Ovary (tissue), 9 donors: ENCODE results near the gene SUSD6. TPM values are rescaled to one million over a fixed set of nuclear protein-coding genes. Genes with fewer than 3 reads are reported as not detected.

Experiments
- DNase-seq, 5 donors: peaks; one replicate each; pipeline ENCODE4 v3.0.0-alpha.2; 2019 to 2020
- H3K27ac ChIP-seq, 2 donors: fragments of 200-600 bp; one replicate each; pipeline versions ENCODE4 v1.5.1 to v1.8.0; 2019 to 2022
- H3K27me3 ChIP-seq: fragments of 200-600 bp; one replicate; pipeline ENCODE4 v1.8.0; 2022
- H3K36me3 ChIP-seq: fragments of 200-600 bp; sonication (generic); one replicate; pipeline ENCODE4 v1.5.1; 2019
- H3K4me1 ChIP-seq: one replicate; pipeline ENCODE4 v1.8.1; 2013; ENCODE audit warnings: mild to moderate bottlenecking, moderate library complexity; ENCODE audit not compliant: insufficient read depth
- H3K4me3 ChIP-seq: fragments of 200-600 bp; sonication (generic); one replicate; pipeline ENCODE4 v1.5.1; 2017
- H3K9me3 ChIP-seq, 2 donors: fragments of 200-600 bp in 1 of 2; sonication (generic) in 1 of 2; one replicate each; pipeline versions ENCODE4 v1.5.1 to v1.8.1; 2013 to 2019; ENCODE audit warnings: mild to moderate bottlenecking in 1 of 2, moderate library complexity in 1 of 2
- CTCF ChIP-seq, 3 donors: fragments of 450-650 bp in 2 of 3; fragments of 200-600 bp in 1 of 3; IDR thresholded peaks; one replicate each; pipeline versions ENCODE4 v1.5.1 to v1.8.0; 2016 to 2022; ENCODE audit warnings: antibody characterized with exemption in 3 of 3, mild to moderate bottlenecking in 1 of 3
- EP300 ChIP-seq: sonication (generic); formaldehyde crosslinking; IDR thresholded peaks from one replicate; pipeline ENCODE4 v1.6.1; 2017; ENCODE audit warnings: antibody characterized with exemption
- POLR2A ChIP-seq: fragments of 450-650 bp; IDR thresholded peaks from one replicate; pipeline ENCODE4 v1.6.1; 2017; ENCODE audit warnings: antibody characterized with exemption, mild to moderate bottlenecking, moderate library complexity
- WGBS, 3 donors: extraction: QIAGEN DNeasy Blood & Tissue Kit in 1 of 3; methylation state at CpG; one replicate each; pipeline versions ENCODE4 v1.1.5 to v1.1.7; 2013 to 2017; 5-methylcytosine and 5-hydroxymethylcytosine counted together
- intact Hi-C, 4 donors: fragments of 100-400 bp; cut with DNase I; formaldehyde crosslinking; loops; one replicate each; pipeline versions ENCODE4 v1.11.0 to v1.15.1; 2022 to 2023
- polyA plus RNA-seq, 2 donors: library from polyadenylated mRNA; stranded (reverse); fragments of 200-250 nt in 1 of 2; fragments of 350-450 nt in 1 of 2; fragmentation: Illumina TruSeq in 1 of 2; extraction: RNeasy Lipid Tissue Mini Kit (QIAGEN cat#74804) in 1 of 2; gene quantifications; one replicate each; pipeline ENCODE4 v1.2.3, GENCODE V29; 2013 to 2014
- total RNA-seq, 7 donors: library from RNA; depleted of rRNA in 2 of 7; stranded (reverse); fragments of >200 nt in 2 of 7; fragmentation: NEBNext Ultra II Directional in 3 of 7; extraction: Animal tissue kit (Norgen Biotek cat#: 25700) in 3 of 7; gene quantifications; one replicate each; pipeline versions ENCODE4 v1.1.0 to v1.2.4, GENCODE V29; 2016 to 2023
- donor health status: DM: no; HTN: no; CAD: no; lungs with moderate emphysema.
- donor health status: DM: no; HTN: no; CAD: no.
- donor health status: Bipolar disorder and iron deficiency.
- donor health status: DM: yes; HTN: yes; CAD: no.
- donor health status: DM: no; HTN: no; CAD: no.
- donor health status: DM: yes; HTN: yes; CAD: no.

Gene SUSD6
- total and polyA plus RNA-seq, 9 donors: 12.6 to 35.3 (median 27.7) TPM

GRCh38 chr14:69675245-69675583 is 63.8 kb downstream of the SUSD6 start:
- no peak for TF ChIP-seq CTCF (IDR thresholded peaks at IDR 0.05)
- no peak for TF ChIP-seq EP300
- TF ChIP-seq POLR2A: no peak
- WGBS, 3 donors: 12 to 33% (median 12%) methylated on average over 1 of the region's 1 CpG
- DNase-seq: no peak
- Histone ChIP-seq H3K27me3 (no peaks in the 10 kb centered on the region), H3K4me1 (peaks cover 22% of the 10 kb centered on the region), H3K36me3 (no peaks in the 10 kb centered on the region), H3K9me3 (no peaks in the 10 kb centered on the region), H3K4me3 (no peak overlapping the region), H3K27ac (peak overlapping the region in 1 of 2 donors; percentile 14)
- intact Hi-C loops: loop anchor here in 1 of 4 donors (10.0 kb wide), 1 partner anchor 50 kb away; no protein-coding TSS in a partner anchor

- Histone ChIP-seq H3K9me3 (no peaks in the 10 kb centered on the region), H3K27ac (peak overlapping the region in 1 of 2 donors; percentile 14), H3K36me3 (no peaks in the 10 kb centered on the region), H3K27me3 (no peaks in the 10 kb centered on the region), H3K4me3 (no peak overlapping the region), H3K4me1 (peaks cover 21% of the 10 kb centered on the region)
- intact Hi-C loops: loop anchor here in 1 of 4 donors (10.0 kb wide), 1 partner anchor 51 kb away; no protein-coding TSS in a partner anchor
- 84 to 95% (median 93%) methylated on average over 2 of the region's 2 CpGs for WGBS, 3 donors
- TF ChIP-seq EP300: no peak
- no peak for TF ChIP-seq CTCF (IDR thresholded peaks at IDR 0.05)
- TF ChIP-seq POLR2A: no peak
- DNase-seq: no peak
Measured at GRCh38 chr14:69675877-69676416, 64.6 kb downstream of the SUSD6 start.

DNA sequence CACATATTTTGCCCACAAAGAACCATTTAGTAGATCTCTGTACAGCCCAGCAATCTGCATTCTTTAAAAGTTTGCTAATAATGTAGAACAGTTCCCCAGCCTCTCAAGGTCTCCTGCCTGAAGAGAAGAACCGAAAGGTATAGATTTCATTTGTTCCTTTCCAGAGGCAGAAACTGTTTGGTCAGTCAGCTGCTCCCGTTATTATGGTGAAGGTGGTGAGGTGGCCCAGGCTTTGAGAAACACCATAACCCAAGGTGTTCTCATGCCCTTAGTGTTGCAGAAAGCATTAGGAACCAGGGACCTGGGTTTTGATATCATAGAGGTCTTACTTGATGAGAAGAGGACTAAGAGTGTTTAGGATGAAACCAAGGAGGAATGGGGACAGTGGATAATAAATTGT is 65.3 kb downstream of the SUSD6 start:
- DNase-seq: no peak
- intact Hi-C loops: loop anchor here in 1 of 4 donors (10.0 kb wide), 1 partner anchor 52 kb away; no protein-coding TSS in a partner anchor

GRCh38 chr14:69680297-69680696 is 68.9 kb downstream of the SUSD6 start:
- no peaks in the 10 kb centered on the region for H3K27me3 ChIP-seq
- no peaks in the 10 kb centered on the region for H3K9me3 ChIP-seq
- no peak for DNase-seq
- H3K4me3 ChIP-seq: no peak overlapping the region
- no peaks in the 10 kb centered on the region for H3K36me3 ChIP-seq
- H3K4me1 ChIP-seq: peaks cover 24% of the 10 kb centered on the region
- WGBS, 3 donors: 42 to 71% (median 69%) methylated on average over 1 of the region's 1 CpG
- intact Hi-C loops: no loop called here
- no peak overlapping the region for H3K27ac ChIP-seq
- TF ChIP-seq CTCF (IDR thresholded peaks at IDR 0.05) (no peak), POLR2A (no peak), EP300 (no peak)

More for the DNA sequence above, 65.3 kb downstream of the SUSD6 start:
- Histone ChIP-seq H3K36me3 (no peaks in the 10 kb centered on the region), H3K9me3 (no peaks in the 10 kb centered on the region), H3K4me1 (peaks cover 18% of the 10 kb centered on the region), H3K4me3 (no peak overlapping the region), H3K27me3 (no peaks in the 10 kb centered on the region), H3K27ac (no peak overlapping the region)
- WGBS, 3 donors: 86 to 95% (median 93%) methylated on average over 2 of the region's 2 CpGs
- TF ChIP-seq EP300 (no peak), POLR2A (no peak), CTCF (IDR thresholded peaks at IDR 0.05) (no peak)
